MM.1S (cell line): ENCODE results near the gene TUBA1A.

Experiments used
- CTCF ChIP-seq: fragments of 300-600 bp; sonication (generic); IDR thresholded peaks from 2 replicates; pipeline ENCODE4 v1.5.1; 2016; ENCODE audit warnings: antibody characterized with exemption, low read length, mixed read lengths
- EZH2 ChIP-seq: fragments of 300-600 bp; sonication (generic); optimal IDR thresholded peaks from 2 replicates; pipeline ENCODE3; 2017; ENCODE audit warnings: low read depth, mild to moderate bottlenecking, antibody characterized with exemption, low read length, mixed read lengths
- EZH2phosphoT487 ChIP-seq: fragments of 300-600 bp; sonication (generic); IDR thresholded peaks from 2 replicates; pipeline ENCODE4 v1.6.1; 2018; ENCODE audit warnings: antibody characterized with exemption, low read length

- TF ChIP-seq CTCF (no peak), EZH2 (no peak), EZH2phosphoT487 (no peak)
Measured at GRCh38 chr12:49208676-49209075, 19.8 kb upstream of the TUBA1A start.
